PC-3 (cell line): ENCODE measurements around the gene PRSS27. TPM values are rescaled to one million over a fixed set of nuclear protein-coding genes. Genes with fewer than 3 reads are reported as not detected.

Experiments
- ATAC-seq: fragments of 200-7000 bp; cut with Tn5 transposase; 2 replicates; pipeline ENCODE4 v1.9.1; 2020; ENCODE audit warnings: mild to moderate bottlenecking, moderate library complexity
- BruUV-seq: library from RNA; stranded (reverse); fragments of 400-500 nt; replicated peaks from 2 replicates; lab custom pipeline; 2021; lab: Mats Ljungman, UMichigan
- CTCF ChIA-PET: fragments of 300-600 bp; sonication (Branson Sonifier 250); formaldehyde crosslinking; loops from one replicate; lab custom pipeline; 2022; ENCODE audit warnings: antibody characterized with exemption; lab: Charles Lee
- POLR2A ChIA-PET: fragments of 300-600 bp; sonication (Branson Sonifier 250); formaldehyde crosslinking; loops from one replicate; lab custom pipeline; 2022; ENCODE audit warnings: antibody characterized with exemption; ENCODE audit not compliant: unreplicated experiment; lab: Charles Lee
- DNase-seq: peaks from one replicate; pipeline ENCODE4 v3.0.0-alpha.2; 2015
- H2AFZ ChIP-seq: fragments of 300-600 bp; sonication (generic); 2 replicates; pipeline ENCODE4 v1.6.0; 2016; ENCODE audit warnings: antibody characterized with exemption, low read length
- H3F3A ChIP-seq: fragments of 300-600 bp; sonication (generic); one replicate; pipeline ENCODE4 v1.6.0; 2017; ENCODE audit warnings: antibody characterized with exemption, low read length, control low read depth, mild to moderate bottlenecking; ENCODE audit not compliant: unreplicated experiment
- H3K27ac ChIP-seq: fragments of 300-600 bp; sonication (generic); 2 replicates; pipeline ENCODE4 v1.5.1; 2016; ENCODE audit warnings: mild to moderate bottlenecking, low read length
- H3K27me3 ChIP-seq: fragments of 300-600 bp; sonication (generic); 2 replicates; pipeline ENCODE4 v1.6.1; 2016; ENCODE audit warnings: low read length, mixed read lengths
- H3K36me3 ChIP-seq: fragments of 300-600 bp; sonication (generic); 2 replicates; pipeline ENCODE4 v1.6.1; 2016; ENCODE audit warnings: low read depth, mixed run types, low read length, mixed read lengths
- H3K4me1 ChIP-seq: fragments of 300-600 bp; sonication (generic); 2 replicates; pipeline ENCODE4 v1.5.1; 2016; ENCODE audit warnings: low read length; ENCODE audit not compliant: insufficient read depth
- H3K4me2 ChIP-seq: fragments of 300-600 bp; sonication (generic); 2 replicates; pipeline ENCODE4 v1.6.0; 2016; ENCODE audit warnings: low read length
- H3K4me3 ChIP-seq: fragments of 300-600 bp; sonication (generic); 2 replicates; pipeline ENCODE4 v1.5.1; 2016; ENCODE audit warnings: mild to moderate bottlenecking, low read length, mixed read lengths
- H3K79me2 ChIP-seq: fragments of 300-600 bp; sonication (generic); 2 replicates; pipeline ENCODE4 v1.6.1; 2017; ENCODE audit warnings: low read length, mixed read lengths
- H3K9ac ChIP-seq: fragments of 300-600 bp; sonication (generic); 2 replicates; pipeline ENCODE4 v1.6.0; 2016; ENCODE audit warnings: mild to moderate bottlenecking, low read length
- H3K9me2 ChIP-seq: fragments of 300-600 bp; sonication (generic); replicated peaks from 2 replicates; pipeline ENCODE4 v1.6.1; 2016; ENCODE audit warnings: mixed run types, low read length, mixed read lengths
- H3K9me3 ChIP-seq: fragments of 300-600 bp; sonication (generic); 2 replicates; pipeline ENCODE4 v1.6.1; 2016; ENCODE audit warnings: low read length, mixed read lengths
- H4K20me1 ChIP-seq: fragments of 300-600 bp; sonication (generic); 2 replicates; pipeline ENCODE4 v1.6.1; 2016; ENCODE audit warnings: low read length, mixed read lengths
- CTCF ChIP-seq: fragments of 300-600 bp; sonication (generic); conservative IDR thresholded peaks from 2 replicates; pipeline ENCODE4 v1.5.1; 2017; ENCODE audit warnings: antibody characterized with exemption, low read depth, mild to moderate bottlenecking, low read length
- EZH2 ChIP-seq: fragments of 300-600 bp; sonication (generic); IDR thresholded peaks from one replicate; pipeline ENCODE4 v1.6.1; 2017; ENCODE audit warnings: antibody characterized with exemption, mild to moderate bottlenecking, low read length; ENCODE audit not compliant: unreplicated experiment
- EZH2phosphoT487 ChIP-seq: fragments of 300-600 bp; sonication (generic); IDR thresholded peaks from 2 replicates; pipeline ENCODE4 v1.6.1; 2018; ENCODE audit warnings: mild to moderate bottlenecking, antibody characterized with exemption, low read length, borderline replicate concordance
- intact Hi-C: fragments of 100-400 bp; cut with micrococcal nuclease; formaldehyde crosslinking; loops from 2 replicates; pipeline ENCODE4 v1.9.0; 2023
- total RNA-seq: library from RNA; depleted of rRNA; stranded (reverse); fragments of >200 nt; gene quantifications from 2 replicates; pipeline ENCODE4 v1.2.3, GENCODE V29; 2014

The PRSS27 gene
- total RNA-seq, 1 experiment from 2014 or later = 1.2 TPM

- peaks cover 94% of the 10 kb centered on the region for H3K79me2 ChIP-seq
- peaks cover 58% of the 10 kb centered on the region for H3K36me3 ChIP-seq
- H3K9ac ChIP-seq = no peak overlapping the region
- no TSS peak for BruUV-seq
- TF ChIP-seq EZH2phosphoT487 (no peak), CTCF (no peak), EZH2 (no peak)
- no peak overlapping the region for H3K4me2 ChIP-seq
- H3K27me3 ChIP-seq = no peaks in the 10 kb centered on the region
- peaks cover 14% of the 10 kb centered on the region for H3K4me1 ChIP-seq
- CTCF ChIA-PET = no interaction called here
- no peak overlapping the region for H2AFZ ChIP-seq
- H3K9me3 ChIP-seq = no peaks in the 10 kb centered on the region
- no peak overlapping the region for H3K4me3 ChIP-seq
- DNase-seq = no peak
- no peaks in the 10 kb centered on the region for H3F3A ChIP-seq
- POLR2A ChIA-PET = no interaction called here
- peaks cover 67% of the 10 kb centered on the region for H4K20me1 ChIP-seq
- no peak for ATAC-seq
- intact Hi-C loops = no loop called here
- no peak overlapping the region for H3K27ac ChIP-seq
- no peaks in the 10 kb centered on the region for H3K9me2 ChIP-seq
Observed at GRCh38 chr16:2757344-2757743, 37.3 kb upstream of the PRSS27 start.

GRCh38 chr16:2756288-2757015, 36.4 kb upstream of the PRSS27 start:
- ATAC-seq = no peak
- no peak overlapping the region for H3K9ac ChIP-seq

More at GRCh38 chr16:2756288-2757015, 36.4 kb upstream of the PRSS27 start:
- POLR2A ChIA-PET = no interaction called here
- CTCF ChIA-PET = no interaction called here
- intact Hi-C loops = no loop called here
- peaks cover 20% of the 10 kb centered on the region for H3K4me1 ChIP-seq
- no peaks in the 10 kb centered on the region for H3K9me2 ChIP-seq
- peaks cover 90% of the 10 kb centered on the region for H3K79me2 ChIP-seq
- TF ChIP-seq CTCF = no peak
- TF ChIP-seq EZH2 = no peak
- no peak for TF ChIP-seq EZH2phosphoT487
- no peak overlapping the region for H3K4me2 ChIP-seq
- BruUV-seq = no TSS peak
- H3K4me3 ChIP-seq = no peak overlapping the region
- no peaks in the 10 kb centered on the region for H3K9me3 ChIP-seq
- peaks cover 67% of the 10 kb centered on the region for H4K20me1 ChIP-seq
- no peaks in the 10 kb centered on the region for H3F3A ChIP-seq
- peaks cover 49% of the 10 kb centered on the region for H3K36me3 ChIP-seq
- no peak for DNase-seq
- no peaks in the 10 kb centered on the region for H3K27me3 ChIP-seq
- H2AFZ ChIP-seq = no peak overlapping the region
- H3K27ac ChIP-seq = no peak overlapping the region
